Astrocyte of the spinal cord (primary cell): ENCODE results near the gene PICALM.

Experiments used
- DNase-seq: peaks from one replicate; pipeline ENCODE4 v3.0.0; 2011; ENCODE audit warnings: low read depth, low spot score
- H3K4me3 ChIP-seq: 2 replicates; pipeline ENCODE4 v1.5.1; 2011; ENCODE audit warnings: low read depth, mild to moderate bottlenecking, low read length, moderate library complexity
- in situ Hi-C: cut with HindIII; loops from 2 replicates; pipeline ENCODE4 v1.10.0; 2017; ENCODE audit warnings: low sequenced_read_pairs
- TF ChIP-seq, protein P1 (sequence below): IDR thresholded peaks from 2 replicates; pipeline ENCODE4 v1.5.1; 2012; ENCODE audit warnings: low read depth, mild to moderate bottlenecking, low read length, inconsistent platforms

PICALM gene

GRCh38 chr11:86068951-86069407 lies at the start of gene PICALM:
TSS of gene PICALM (minus strand) at chr11:86069084. CDS start at chr11:86068780, 304 bp downstream.
- in situ Hi-C loops: no loop called here
- peak within 1 kb of the TSS; percentile 98 for H3K4me3 ChIP-seq
- TF ChIP-seq, protein P1, sequence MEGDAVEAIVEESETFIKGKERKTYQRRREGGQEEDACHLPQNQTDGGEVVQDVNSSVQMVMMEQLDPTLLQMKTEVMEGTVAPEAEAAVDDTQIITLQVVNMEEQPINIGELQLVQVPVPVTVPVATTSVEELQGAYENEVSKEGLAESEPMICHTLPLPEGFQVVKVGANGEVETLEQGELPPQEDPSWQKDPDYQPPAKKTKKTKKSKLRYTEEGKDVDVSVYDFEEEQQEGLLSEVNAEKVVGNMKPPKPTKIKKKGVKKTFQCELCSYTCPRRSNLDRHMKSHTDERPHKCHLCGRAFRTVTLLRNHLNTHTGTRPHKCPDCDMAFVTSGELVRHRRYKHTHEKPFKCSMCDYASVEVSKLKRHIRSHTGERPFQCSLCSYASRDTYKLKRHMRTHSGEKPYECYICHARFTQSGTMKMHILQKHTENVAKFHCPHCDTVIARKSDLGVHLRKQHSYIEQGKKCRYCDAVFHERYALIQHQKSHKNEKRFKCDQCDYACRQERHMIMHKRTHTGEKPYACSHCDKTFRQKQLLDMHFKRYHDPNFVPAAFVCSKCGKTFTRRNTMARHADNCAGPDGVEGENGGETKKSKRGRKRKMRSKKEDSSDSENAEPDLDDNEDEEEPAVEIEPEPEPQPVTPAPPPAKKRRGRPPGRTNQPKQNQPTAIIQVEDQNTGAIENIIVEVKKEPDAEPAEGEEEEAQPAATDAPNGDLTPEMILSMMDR: no peak
- DNase-seq: peak; percentile 100

DNA sequence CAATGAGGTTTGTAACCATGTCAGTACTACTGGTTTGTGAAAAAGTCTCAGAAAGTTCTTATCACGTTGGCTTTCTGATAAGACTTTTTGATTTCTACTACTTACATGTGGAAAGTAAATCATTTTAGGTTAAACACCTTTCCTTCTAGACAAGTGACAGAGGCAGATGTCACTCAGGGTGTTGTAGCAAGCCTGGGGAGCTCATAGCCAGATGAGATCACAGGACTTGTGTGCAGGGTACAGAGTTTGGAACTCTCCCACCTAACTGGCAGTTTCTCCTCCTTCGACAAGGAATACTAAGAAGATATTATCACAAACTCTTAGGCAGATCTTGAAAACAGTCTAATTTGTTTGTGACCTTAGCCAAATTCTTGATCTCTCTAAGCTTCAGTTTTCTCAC lies 49.4 kb upstream of the PICALM start:
- TF ChIP-seq, protein P1: no peak
- H3K4me3 ChIP-seq: no peak overlapping the region
- DNase-seq: no peak
- in situ Hi-C loops: no loop called here

GRCh38 chr11:86117712-86118063 lies 48.8 kb upstream of the PICALM start:
- TF ChIP-seq, protein P1: no peak
- in situ Hi-C loops: no loop called here
- DNase-seq: no peak
- H3K4me3 ChIP-seq: no peak overlapping the region

- peak; percentile 63 for DNase-seq
- H3K4me3 ChIP-seq: no peak overlapping the region
- TF ChIP-seq, protein P1: no peak
- in situ Hi-C loops: no loop called here
Measured at GRCh38 chr11:86117001-86117711, 48.3 kb upstream of the PICALM start.

- H3K4me3 ChIP-seq: no peak overlapping the region
- peak; percentile 89 for DNase-seq
- in situ Hi-C loops: no loop called here
- TF ChIP-seq, protein P1: no peak
Measured at GRCh38 chr11:86116386-86116726, 47.5 kb upstream of the PICALM start.

DNA sequence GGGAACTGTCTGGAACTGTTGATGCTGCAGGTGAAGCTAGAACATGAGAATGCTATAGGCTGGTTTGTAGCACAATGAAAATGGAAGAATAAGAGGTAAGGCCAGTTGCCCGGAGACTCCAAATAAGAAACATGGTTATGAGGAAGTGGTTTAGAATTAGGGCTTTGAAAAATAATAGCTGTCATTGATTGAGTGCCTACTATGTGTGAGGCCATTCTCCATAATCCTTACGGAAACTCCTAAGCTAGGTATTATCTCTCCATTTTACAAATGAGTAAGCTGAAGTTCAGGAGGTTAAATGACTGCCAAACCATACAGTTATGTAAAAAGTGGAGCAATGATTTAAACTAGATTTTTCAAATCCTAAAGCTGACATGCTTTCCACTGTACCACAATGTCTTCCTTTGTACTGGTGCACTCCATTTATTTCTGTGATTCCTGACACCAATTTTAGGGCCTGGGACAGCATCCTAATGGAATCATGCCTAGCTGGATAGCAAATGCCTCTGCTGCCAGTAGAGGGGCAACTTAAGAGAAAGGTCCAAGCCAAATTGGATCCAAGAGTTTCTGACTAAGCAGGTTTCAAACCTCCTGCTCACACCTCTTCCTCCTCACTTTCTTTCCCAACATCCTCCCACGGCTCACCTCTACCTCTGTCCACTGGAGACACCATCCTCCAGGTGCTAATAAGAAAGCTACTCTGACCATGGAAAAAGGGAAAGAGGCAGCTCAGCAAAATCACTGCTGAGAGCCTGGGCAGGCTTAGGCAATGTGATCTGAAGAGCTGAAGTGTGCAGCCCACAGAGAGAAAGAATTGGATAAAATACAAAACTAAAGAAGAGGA lies 46.9 kb upstream of the PICALM start:
- in situ Hi-C loops: no loop called here
- TF ChIP-seq, protein P1: peak; percentile 23
- H3K4me3 ChIP-seq: no peak overlapping the region
- peak; percentile 41 for DNase-seq
